ENCODE data around the gene PREPL.

Gene PREPL

GRCh38 chr2:44360749-44361329, 455 bp downstream of the PREPL start:
- no peak for DNase-seq (ENCODE audit: low read depth)
- no peak for TF ChIP-seq CTCF (IDR thresholded peaks at IDR 0.05; ENCODE audit: insufficient read depth, low read depth, low read length, missing control alignments)
- H3K4me3 ChIP-seq (ENCODE audit: low read depth, low read length) = peak overlapping the region; percentile 85

- peak; percentile 83 for DNase-seq (ENCODE audit: low read depth)
- no peak for TF ChIP-seq CTCF (IDR thresholded peaks at IDR 0.05; ENCODE audit: insufficient read depth, low read depth, low read length, missing control alignments)
- H3K4me3 ChIP-seq (ENCODE audit: low read depth, low read length) = no peak overlapping the region
Observed at GRCh38 chr2:44358503-44358902, 2.8 kb downstream of the PREPL start.

GRCh38 chr2:44354761-44355160, 6.5 kb downstream of the PREPL start:
- TF ChIP-seq CTCF (IDR thresholded peaks at IDR 0.05; ENCODE audit: insufficient read depth, low read depth, low read length, missing control alignments) = no peak
- no peak overlapping the region for H3K4me3 ChIP-seq (ENCODE audit: low read depth, low read length)
- DNase-seq (ENCODE audit: low read depth) = no peak

GRCh38 chr2:44352510-44352909, 8.8 kb downstream of the PREPL start:
- H3K4me3 ChIP-seq (ENCODE audit: low read depth, low read length) = no peak overlapping the region
- no peak for TF ChIP-seq CTCF (IDR thresholded peaks at IDR 0.05; ENCODE audit: insufficient read depth, low read depth, low read length, missing control alignments)
- no peak for DNase-seq (ENCODE audit: low read depth)

- no peak for TF ChIP-seq CTCF (IDR thresholded peaks at IDR 0.05; ENCODE audit: insufficient read depth, low read depth, low read length, missing control alignments)
- H3K4me3 ChIP-seq (ENCODE audit: low read depth, low read length) = no peak overlapping the region
- DNase-seq (ENCODE audit: low read depth) = no peak
Observed at GRCh38 chr2:44351676-44352075, 9.6 kb downstream of the PREPL start.

GRCh38 chr2:44351088-44351487, 10.2 kb downstream of the PREPL start:
- H3K4me3 ChIP-seq (ENCODE audit: low read depth, low read length) = no peak overlapping the region
- DNase-seq (ENCODE audit: low read depth) = no peak
- no peak for TF ChIP-seq CTCF (IDR thresholded peaks at IDR 0.05; ENCODE audit: insufficient read depth, low read depth, low read length, missing control alignments)

- no peak for DNase-seq (ENCODE audit: low read depth)
- no peak for TF ChIP-seq CTCF (IDR thresholded peaks at IDR 0.05; ENCODE audit: insufficient read depth, low read depth, low read length, missing control alignments)
- no peak overlapping the region for H3K4me3 ChIP-seq (ENCODE audit: low read depth, low read length)
Observed at GRCh38 chr2:44349506-44349905, 11.8 kb downstream of the PREPL start.

All from GM12865 (cell line).